ENCODE measurements around the gene SOX6.

SOX6 gene

GRCh38 chr11:16335236-16335962, 20.9 kb downstream of the SOX6 start:
- POLR2A ChIA-PET (ENCODE audit: low non-redundant PET): no interaction called here
- no peak overlapping the region for H3K27ac ChIP-seq
- DNase-seq (ENCODE audit: low spot score): no peak
- TF ChIP-seq CTCF (conservative IDR thresholded peaks at IDR 0.05; ENCODE audit: low read depth): no peak
- CTCF ChIA-PET: interaction anchor here (0.7 kb wide), 1 partner anchor 23 kb away, joined by 4 read pairs; no protein-coding TSS in a partner anchor

- POLR2A ChIA-PET (ENCODE audit: low non-redundant PET): no interaction called here
- H3K27ac ChIP-seq: no peak overlapping the region
- DNase-seq (ENCODE audit: low spot score): no peak
- TF ChIP-seq CTCF (conservative IDR thresholded peaks at IDR 0.05; ENCODE audit: low read depth): no peak
- CTCF ChIA-PET: no interaction called here
Measured at GRCh38 chr11:16326679-16327297, 29.6 kb downstream of the SOX6 start.

- ChIA-PET POLR2A (ENCODE audit: low non-redundant PET) (no interaction called here), CTCF (no interaction called here)
- H3K27ac ChIP-seq: no peak overlapping the region
- DNase-seq (ENCODE audit: low spot score): no peak
- TF ChIP-seq CTCF (conservative IDR thresholded peaks at IDR 0.05; ENCODE audit: low read depth): no peak
Measured at GRCh38 chr11:16322190-16322589, 34.2 kb downstream of the SOX6 start.

- TF ChIP-seq CTCF (conservative IDR thresholded peaks at IDR 0.05; ENCODE audit: low read depth): no peak
- H3K27ac ChIP-seq: no peak overlapping the region
- DNase-seq (ENCODE audit: low spot score): peak; percentile 41
- POLR2A ChIA-PET (ENCODE audit: low non-redundant PET): no interaction called here
- CTCF ChIA-PET: no interaction called here
Measured at GRCh38 chr11:16321148-16321547, 35.2 kb downstream of the SOX6 start.

- POLR2A ChIA-PET (ENCODE audit: low non-redundant PET): no interaction called here
Measured at GRCh38 chr11:16318320-16318719, 38.0 kb downstream of the SOX6 start.

GRCh38 chr11:16317712-16318111, 38.6 kb downstream of the SOX6 start:
- DNase-seq (ENCODE audit: low spot score): no peak
- no peak overlapping the region for H3K27ac ChIP-seq
- CTCF ChIA-PET: no interaction called here
- POLR2A ChIA-PET (ENCODE audit: low non-redundant PET): no interaction called here
- TF ChIP-seq CTCF (conservative IDR thresholded peaks at IDR 0.05; ENCODE audit: low read depth): no peak

More at GRCh38 chr11:16318320-16318719, 38.0 kb downstream of the SOX6 start:
- CTCF ChIA-PET: no interaction called here
- DNase-seq (ENCODE audit: low spot score): no peak
- no peak for TF ChIP-seq CTCF (conservative IDR thresholded peaks at IDR 0.05; ENCODE audit: low read depth)
- H3K27ac ChIP-seq: no peak overlapping the region
